ENCODE results near the gene UHMK1. TPM values are rescaled to one million over a fixed set of nuclear protein-coding genes. Genes with fewer than 3 reads are reported as not detected.

Gene UHMK1
- total and polyA plus RNA-seq, 2 of the 4 experiments (the other 2 are of a cell fraction), result 15.6 to 57.9 TPM

DNA sequence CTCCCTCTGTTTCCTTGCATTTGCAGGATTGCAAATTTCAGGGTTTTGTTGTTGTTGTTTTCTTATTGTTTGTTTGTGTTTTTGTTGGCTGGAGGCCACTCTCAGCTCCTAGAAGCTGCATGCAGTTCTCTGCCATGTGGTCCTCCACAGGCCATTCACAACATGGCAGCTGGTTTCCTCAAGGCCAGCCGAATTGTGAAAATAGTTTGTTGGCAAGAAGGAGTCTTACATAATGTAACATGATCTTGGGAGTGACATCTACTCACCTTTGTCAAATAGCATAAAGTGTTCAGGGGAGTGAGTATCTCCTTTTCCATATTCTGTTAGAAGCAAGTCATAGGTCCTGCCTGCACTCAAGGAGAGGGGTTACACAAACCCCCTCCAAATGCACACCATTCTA is 53.3 kb downstream of the UHMK1 start:
- Histone ChIP-seq H3K9ac (ENCODE audit: low read depth, low read length) (no peak overlapping the region), H2AK5ac (ENCODE audit: low read depth, low read length) (no peak overlapping the region), H3K36me3 (ENCODE audit: control insufficient read depth, insufficient read depth, low read length) (no peaks in the 10 kb centered on the region), H4K91ac (ENCODE audit: insufficient read depth, low read depth, low read length) (no peak overlapping the region), H3K4me1 (ENCODE audit: control insufficient read depth, insufficient read depth, low read length) (peaks cover 4% of the 10 kb centered on the region; the same call in 1 of the 2 replicates), H3K27ac (ENCODE audit: insufficient read depth, low read length) (no peak overlapping the region), H3K14ac (replicated peaks; ENCODE audit: low read depth, low read length) (no peak overlapping the region), H4K8ac (ENCODE audit: low read depth in 2 of 2, low read length in 2 of 2) (no peak overlapping the region), H2AK9ac (replicated peaks; ENCODE audit: low read depth, low read length, poor library complexity) (no peak overlapping the region), H2BK5ac (ENCODE audit: low read depth, low read length, poor library complexity, severe bottlenecking) (no peak overlapping the region), H3K4me2 (ENCODE audit: low read depth, low read length) (no peak overlapping the region), H4K5ac (ENCODE audit: low read depth, low read length) (no peak overlapping the region), H3K79me1 (ENCODE audit: low read depth in 1 of 2, low read length in 2 of 2) (no peaks in the 10 kb centered on the region), H3K9me3 (ENCODE audit: control insufficient read depth, insufficient read depth, low read length) (no peaks in the 10 kb centered on the region), H3K18ac (ENCODE audit: low read depth, low read length) (no peak overlapping the region), H2AFZ (replicated peaks; ENCODE audit: low read length, poor library complexity) (no peak overlapping the region), H3K23ac (ENCODE audit: low read depth, low read length) (no peak overlapping the region), H4K20me1 (ENCODE audit: insufficient read depth, low read length) (no peaks in the 10 kb centered on the region), H3K27me3 (ENCODE audit: control insufficient read depth, insufficient read depth, low read length) (no peaks in the 10 kb centered on the region), H2BK15ac (ENCODE audit: low read depth, low read length) (no peak overlapping the region), H2BK120ac (ENCODE audit: low read depth, low read length) (no peak overlapping the region), H3K4me3 (ENCODE audit: insufficient read depth, low read depth, low read length) (no peak overlapping the region), H3K56ac (ENCODE audit: extremely low read depth, insufficient read depth, low read length) (no peak overlapping the region), H3K9me1 (ENCODE audit: insufficient read depth, low read length) (no peaks in the 10 kb centered on the region), H3K4ac (ENCODE audit: low read depth, low read length) (no peak overlapping the region), H2BK20ac (ENCODE audit: low read depth, low read length) (no peak overlapping the region)
- CTCF ChIA-PET, result interaction anchor here (0.6 kb wide), 1 partner anchor 163 kb away, joined by 3 read pairs; no protein-coding TSS in a partner anchor
- ATAC-seq (ENCODE audit: low read depth) (no peak), DNase-seq (no peak)
- intact Hi-C loops (cut with micrococcal nuclease), result no loop called here
- no CpG with 5 or more reads among the region's 1 CpG for WGBS, 2 experiments (ENCODE audit: extremely low coverage in 2 of 2, insufficient read length in 1 of 2)
- TF ChIP-seq RAD21 (IDR thresholded peaks at IDR 0.05; ENCODE audit: low read length) (no peak), POLR2A (IDR thresholded peaks at IDR 0.05; ENCODE audit: low read depth, low read length) (no peak), BHLHE40 (IDR thresholded peaks at IDR 0.05; ENCODE audit: low read depth, low read length) (no peak), MAZ (IDR thresholded peaks at IDR 0.05; ENCODE audit: borderline replicate concordance, low read depth, low read length) (no peak), RCOR1 (IDR thresholded peaks at IDR 0.05; ENCODE audit: insufficient replicate concordance, low read length) (no peak), CHD1 (IDR thresholded peaks at IDR 0.05; ENCODE audit: low read depth, low read length) (no peak), MAFK (IDR thresholded peaks at IDR 0.05; ENCODE audit: low read depth, low read length) (no peak), NFE2L2 (IDR thresholded peaks at IDR 0.05; ENCODE audit: low read depth, low read length) (no peak), SMC3 (IDR thresholded peaks at IDR 0.05; ENCODE audit: low read depth, low read length) (no peak), CEBPB (IDR thresholded peaks at IDR 0.05; ENCODE audit: low read depth, low read length) (no peak), RFX5 (IDR thresholded peaks at IDR 0.05; ENCODE audit: low read depth, low read length) (no peak), FOS (IDR thresholded peaks at IDR 0.05; ENCODE audit: low read depth, low read length) (no peak), MXI1 (IDR thresholded peaks at IDR 0.05; ENCODE audit: borderline replicate concordance, low read depth, low read length) (no peak)
- TF ChIP-seq, protein P1, sequence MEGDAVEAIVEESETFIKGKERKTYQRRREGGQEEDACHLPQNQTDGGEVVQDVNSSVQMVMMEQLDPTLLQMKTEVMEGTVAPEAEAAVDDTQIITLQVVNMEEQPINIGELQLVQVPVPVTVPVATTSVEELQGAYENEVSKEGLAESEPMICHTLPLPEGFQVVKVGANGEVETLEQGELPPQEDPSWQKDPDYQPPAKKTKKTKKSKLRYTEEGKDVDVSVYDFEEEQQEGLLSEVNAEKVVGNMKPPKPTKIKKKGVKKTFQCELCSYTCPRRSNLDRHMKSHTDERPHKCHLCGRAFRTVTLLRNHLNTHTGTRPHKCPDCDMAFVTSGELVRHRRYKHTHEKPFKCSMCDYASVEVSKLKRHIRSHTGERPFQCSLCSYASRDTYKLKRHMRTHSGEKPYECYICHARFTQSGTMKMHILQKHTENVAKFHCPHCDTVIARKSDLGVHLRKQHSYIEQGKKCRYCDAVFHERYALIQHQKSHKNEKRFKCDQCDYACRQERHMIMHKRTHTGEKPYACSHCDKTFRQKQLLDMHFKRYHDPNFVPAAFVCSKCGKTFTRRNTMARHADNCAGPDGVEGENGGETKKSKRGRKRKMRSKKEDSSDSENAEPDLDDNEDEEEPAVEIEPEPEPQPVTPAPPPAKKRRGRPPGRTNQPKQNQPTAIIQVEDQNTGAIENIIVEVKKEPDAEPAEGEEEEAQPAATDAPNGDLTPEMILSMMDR (conservative IDR thresholded peaks at IDR 0.05; ENCODE audit: low read depth, low read length), result no peak
- TF ChIP-seq, protein P2, sequence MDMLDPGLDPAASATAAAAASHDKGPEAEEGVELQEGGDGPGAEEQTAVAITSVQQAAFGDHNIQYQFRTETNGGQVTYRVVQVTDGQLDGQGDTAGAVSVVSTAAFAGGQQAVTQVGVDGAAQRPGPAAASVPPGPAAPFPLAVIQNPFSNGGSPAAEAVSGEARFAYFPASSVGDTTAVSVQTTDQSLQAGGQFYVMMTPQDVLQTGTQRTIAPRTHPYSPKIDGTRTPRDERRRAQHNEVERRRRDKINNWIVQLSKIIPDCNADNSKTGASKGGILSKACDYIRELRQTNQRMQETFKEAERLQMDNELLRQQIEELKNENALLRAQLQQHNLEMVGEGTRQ (IDR thresholded peaks at IDR 0.05; ENCODE audit: low read depth, low read length), result no peak
- TF ChIP-seq, protein P3, sequence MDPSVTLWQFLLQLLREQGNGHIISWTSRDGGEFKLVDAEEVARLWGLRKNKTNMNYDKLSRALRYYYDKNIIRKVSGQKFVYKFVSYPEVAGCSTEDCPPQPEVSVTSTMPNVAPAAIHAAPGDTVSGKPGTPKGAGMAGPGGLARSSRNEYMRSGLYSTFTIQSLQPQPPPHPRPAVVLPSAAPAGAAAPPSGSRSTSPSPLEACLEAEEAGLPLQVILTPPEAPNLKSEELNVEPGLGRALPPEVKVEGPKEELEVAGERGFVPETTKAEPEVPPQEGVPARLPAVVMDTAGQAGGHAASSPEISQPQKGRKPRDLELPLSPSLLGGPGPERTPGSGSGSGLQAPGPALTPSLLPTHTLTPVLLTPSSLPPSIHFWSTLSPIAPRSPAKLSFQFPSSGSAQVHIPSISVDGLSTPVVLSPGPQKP (IDR thresholded peaks at IDR 0.05; ENCODE audit: borderline replicate concordance, low read depth, low read length), result no peak
- dilution Hi-C loops (cut with HindIII; ENCODE audit: low sequenced_read_pairs, unreplicated experiment), result no loop called here
- in situ Hi-C loops (cut with MboI; ENCODE audit: low sequenced_read_pairs), result no loop called here
- POLR2A ChIA-PET (ENCODE audit: unreplicated experiment), result no interaction called here
- BruUV-seq (replicated peaks), result no TSS peak

Data from IMR-90 (cell line).